ENCODE data around the gene NEK10.

NEK10 gene

DNA sequence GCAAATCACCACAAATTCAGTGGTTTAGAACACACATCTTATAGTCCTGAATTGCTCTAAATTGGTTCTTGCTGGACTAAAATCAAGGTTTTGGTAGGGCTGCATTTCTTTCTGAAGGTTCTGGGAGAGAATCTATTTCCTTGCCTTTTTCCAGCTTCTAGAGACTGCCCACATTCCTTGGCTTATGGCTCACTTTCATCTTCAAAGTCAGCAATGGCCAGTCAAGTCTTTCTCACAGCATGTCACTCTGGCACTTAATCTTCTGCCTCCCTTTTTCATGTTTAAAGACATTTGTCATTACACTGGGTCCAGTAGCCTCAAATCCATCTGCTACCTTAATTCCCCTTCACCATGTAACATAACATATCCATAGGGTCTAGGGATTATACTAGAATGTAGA is 149.0 kb downstream of the NEK10 start:
- DNase-seq (ENCODE audit: low read depth in 2 of 2), result no peak
- TF ChIP-seq, protein P1, sequence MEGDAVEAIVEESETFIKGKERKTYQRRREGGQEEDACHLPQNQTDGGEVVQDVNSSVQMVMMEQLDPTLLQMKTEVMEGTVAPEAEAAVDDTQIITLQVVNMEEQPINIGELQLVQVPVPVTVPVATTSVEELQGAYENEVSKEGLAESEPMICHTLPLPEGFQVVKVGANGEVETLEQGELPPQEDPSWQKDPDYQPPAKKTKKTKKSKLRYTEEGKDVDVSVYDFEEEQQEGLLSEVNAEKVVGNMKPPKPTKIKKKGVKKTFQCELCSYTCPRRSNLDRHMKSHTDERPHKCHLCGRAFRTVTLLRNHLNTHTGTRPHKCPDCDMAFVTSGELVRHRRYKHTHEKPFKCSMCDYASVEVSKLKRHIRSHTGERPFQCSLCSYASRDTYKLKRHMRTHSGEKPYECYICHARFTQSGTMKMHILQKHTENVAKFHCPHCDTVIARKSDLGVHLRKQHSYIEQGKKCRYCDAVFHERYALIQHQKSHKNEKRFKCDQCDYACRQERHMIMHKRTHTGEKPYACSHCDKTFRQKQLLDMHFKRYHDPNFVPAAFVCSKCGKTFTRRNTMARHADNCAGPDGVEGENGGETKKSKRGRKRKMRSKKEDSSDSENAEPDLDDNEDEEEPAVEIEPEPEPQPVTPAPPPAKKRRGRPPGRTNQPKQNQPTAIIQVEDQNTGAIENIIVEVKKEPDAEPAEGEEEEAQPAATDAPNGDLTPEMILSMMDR (IDR thresholded peaks at IDR 0.05; ENCODE audit: low read depth, low read length), result no peak
- no peak overlapping the region for H3K4me3 ChIP-seq (replicated peaks in 1 of 2; ENCODE audit: low read depth in 2 of 2, low read length in 2 of 2)

DNA sequence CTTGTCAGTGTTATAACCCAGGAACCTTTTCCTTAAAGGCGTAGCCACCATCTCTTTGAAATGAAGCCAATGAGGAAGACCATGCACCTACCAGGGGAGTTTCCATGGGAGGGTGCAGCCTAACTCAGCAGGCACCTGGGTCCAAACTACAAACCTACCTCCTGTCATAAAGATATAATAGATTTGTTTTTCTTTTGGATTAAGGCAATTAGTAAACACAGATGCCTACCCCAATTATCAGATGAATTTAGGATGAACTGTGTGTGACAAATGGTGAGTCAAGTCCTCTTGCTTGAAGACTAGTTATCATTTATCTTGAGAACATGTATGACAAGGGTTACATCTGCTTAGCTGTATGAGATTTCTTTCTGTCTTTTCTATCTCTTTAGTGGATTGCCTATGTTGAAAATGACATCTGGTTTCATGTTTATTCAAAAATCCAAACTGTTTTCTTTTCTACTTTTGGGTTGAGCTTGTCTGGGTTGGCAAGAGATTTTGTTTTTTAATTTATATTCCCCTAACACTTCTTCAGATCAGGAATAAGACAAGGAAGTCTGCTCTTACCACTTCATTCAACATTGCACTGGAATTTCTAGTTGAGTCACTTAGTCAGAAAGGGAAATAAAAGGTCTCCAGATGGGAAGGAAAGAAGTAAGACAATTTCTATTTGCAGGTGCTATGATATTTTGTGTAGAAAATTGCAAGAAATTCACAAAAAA is 149.9 kb downstream of the NEK10 start:
- TF ChIP-seq, protein P1 (IDR thresholded peaks at IDR 0.05; ENCODE audit: low read depth, low read length), result no peak
- peak in 1 of 2 donors; percentile 11 for DNase-seq (ENCODE audit: low read depth in 2 of 2)

DNA sequence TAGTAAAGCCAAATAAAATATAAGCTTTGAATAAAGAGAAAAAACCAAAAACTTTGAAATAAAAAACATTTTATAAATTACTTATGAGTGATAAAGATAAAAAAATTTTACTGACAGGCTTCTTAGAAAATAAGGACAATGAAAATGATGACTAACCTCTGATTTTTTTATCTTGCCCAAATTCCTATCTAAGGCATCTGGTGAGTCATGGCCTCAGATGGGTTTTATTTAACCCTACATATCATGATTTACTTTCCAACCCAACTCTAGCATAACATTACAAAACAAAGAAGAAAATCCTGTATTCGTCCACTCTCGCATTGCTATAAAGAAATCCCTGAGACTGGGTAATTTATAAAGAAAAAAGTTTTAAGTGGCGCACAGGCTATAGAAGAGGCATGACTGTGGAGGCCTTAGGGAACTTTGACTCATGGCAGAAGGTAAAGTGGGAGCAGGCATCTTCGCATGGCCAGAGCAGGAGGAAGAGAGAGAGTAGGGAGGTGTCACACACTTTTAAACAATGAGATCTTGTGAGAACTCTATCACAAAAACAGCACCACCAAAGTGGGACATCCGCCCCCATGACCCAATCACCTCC is 152.1 kb downstream of the NEK10 start:
- DNase-seq (ENCODE audit: low read depth in 2 of 2), result peak in 1 of 2 donors; percentile 59
- H3K4me3 ChIP-seq (replicated peaks in 1 of 2; ENCODE audit: low read depth in 2 of 2, low read length in 2 of 2), result no peak overlapping the region

More for the DNA sequence above, 149.9 kb downstream of the NEK10 start:
- H3K4me3 ChIP-seq (replicated peaks in 1 of 2; ENCODE audit: low read depth in 2 of 2, low read length in 2 of 2), result no peak overlapping the region

DNA sequence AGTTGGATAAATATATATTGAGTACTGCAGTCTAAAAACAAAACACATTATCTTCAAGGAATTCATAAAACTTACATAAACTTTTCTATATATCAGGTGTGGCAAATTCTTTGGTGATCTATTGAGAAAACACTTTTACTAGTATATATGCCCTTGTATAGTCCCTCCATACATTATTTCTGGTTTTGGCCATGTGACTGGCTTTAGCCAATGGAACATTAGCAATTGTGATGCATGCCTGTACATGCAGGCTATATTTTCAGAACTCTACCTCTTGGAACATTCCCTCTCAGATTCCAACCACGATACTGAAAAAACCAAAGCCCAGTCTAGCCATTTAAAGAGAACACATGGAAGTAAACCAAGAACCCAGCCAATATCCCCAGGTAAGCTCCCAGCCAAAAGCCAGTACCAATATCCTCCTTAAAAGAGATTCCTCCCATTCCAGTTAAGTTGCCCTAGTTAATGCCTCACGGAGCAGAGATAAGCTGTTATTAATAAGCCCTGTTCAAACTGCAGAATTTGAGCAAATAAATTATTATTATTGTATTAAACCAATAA is 152.8 kb downstream of the NEK10 start:
- no peak for DNase-seq (ENCODE audit: low read depth in 2 of 2)
- TF ChIP-seq, protein P1 (IDR thresholded peaks at IDR 0.05; ENCODE audit: low read depth, low read length), result no peak
- H3K4me3 ChIP-seq (replicated peaks in 1 of 2; ENCODE audit: low read depth in 2 of 2, low read length in 2 of 2), result no peak overlapping the region

More for the DNA sequence above, 152.1 kb downstream of the NEK10 start:
- TF ChIP-seq, protein P1 (IDR thresholded peaks at IDR 0.05; ENCODE audit: low read depth, low read length), result no peak

DNA sequence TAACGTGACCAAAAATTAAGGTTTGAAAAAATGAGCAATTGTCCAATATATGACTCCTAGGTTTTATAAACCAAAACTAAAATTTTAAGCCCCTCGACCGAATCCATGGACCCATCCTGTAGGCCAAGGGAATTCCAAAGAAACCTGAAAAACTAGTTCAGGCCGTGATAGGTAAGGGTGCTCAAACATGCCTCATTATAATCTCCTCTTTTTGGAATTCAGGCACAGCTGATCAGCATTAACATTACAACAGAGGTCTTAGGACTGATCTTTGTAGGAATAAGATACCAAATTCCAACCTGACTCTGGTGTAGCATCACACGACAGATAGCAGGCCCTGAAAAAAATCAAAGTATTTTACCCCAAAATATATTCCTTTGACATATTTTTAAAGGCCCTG is 155.7 kb downstream of the NEK10 start:
- DNase-seq (ENCODE audit: low read depth in 2 of 2), result no peak
- no peak overlapping the region for H3K4me3 ChIP-seq (replicated peaks in 1 of 2; ENCODE audit: low read depth in 2 of 2, low read length in 2 of 2)
- TF ChIP-seq, protein P1 (IDR thresholded peaks at IDR 0.05; ENCODE audit: low read depth, low read length), result no peak

DNA sequence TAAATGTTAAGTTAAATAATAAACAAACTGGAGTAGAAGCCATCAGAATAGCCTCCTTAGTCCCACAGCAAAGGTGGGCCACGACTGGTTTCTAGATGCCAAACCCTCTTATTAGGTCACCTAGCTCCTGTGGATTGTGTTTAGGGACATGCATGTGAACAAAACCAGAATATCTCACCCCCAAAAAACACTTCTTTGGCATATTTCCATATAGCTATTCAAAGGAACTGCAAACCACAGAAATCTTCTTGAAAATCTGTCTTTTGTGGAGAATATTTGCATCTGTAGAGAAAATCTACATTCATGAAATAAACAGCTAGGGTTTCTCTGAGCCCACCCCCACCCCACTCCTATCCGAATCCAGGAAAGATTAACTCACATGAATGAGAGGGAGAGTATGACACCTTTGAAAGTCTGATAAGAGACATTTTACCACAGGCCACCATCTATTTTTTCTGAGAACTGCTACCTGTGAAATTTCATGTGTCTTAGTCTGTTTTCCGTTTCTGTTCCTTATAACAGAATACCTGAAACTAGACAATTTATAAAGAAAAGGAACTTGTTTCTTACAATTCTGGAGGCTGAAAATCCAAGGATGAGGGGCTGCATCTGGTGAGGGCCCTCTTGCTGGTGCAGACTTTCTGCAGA is 159.4 kb downstream of the NEK10 start:
- no peak for DNase-seq (ENCODE audit: low read depth in 2 of 2)
- TF ChIP-seq, protein P1 (IDR thresholded peaks at IDR 0.05; ENCODE audit: low read depth, low read length), result no peak
- H3K4me3 ChIP-seq (replicated peaks in 1 of 2; ENCODE audit: low read depth in 2 of 2, low read length in 2 of 2), result no peak overlapping the region

All from cardiac fibroblast (primary cell).